Stomach smooth muscle (tissue), 2 donors: ENCODE measurements around the gene NEK10.

Experiments
- H3K27ac ChIP-seq: one replicate; pipeline ENCODE4 v1.7.0; 2013; ENCODE audit warnings: mild to moderate bottlenecking, low read length, inconsistent platforms
- H3K27me3 ChIP-seq, 2 donors: one replicate each; pipeline ENCODE4 v1.7.0; 2013; ENCODE audit warnings: low read length in 2 of 2; ENCODE audit not compliant: insufficient read depth in 2 of 2, control insufficient read depth in 1 of 2
- H3K36me3 ChIP-seq, 2 donors: one replicate each; pipeline ENCODE4 v1.7.0; 2013; ENCODE audit warnings: low read length in 2 of 2; ENCODE audit not compliant: control insufficient read depth in 2 of 2, insufficient read depth in 2 of 2
- H3K4me1 ChIP-seq: one replicate; pipeline ENCODE4 v1.7.0; 2013; ENCODE audit warnings: low read length; ENCODE audit not compliant: control insufficient read depth, insufficient read depth
- H3K4me3 ChIP-seq, 2 donors: one replicate each; pipeline ENCODE4 v1.7.0; 2013; ENCODE audit warnings: low read length in 2 of 2
- H3K9ac ChIP-seq, 2 donors: one replicate each; pipeline ENCODE4 v1.7.0; 2013; ENCODE audit warnings: low read length in 2 of 2, mild to moderate bottlenecking in 1 of 2
- H3K9me3 ChIP-seq, 2 donors: one replicate each; pipeline ENCODE4 v1.7.0; 2013; ENCODE audit warnings: low read length in 2 of 2; ENCODE audit not compliant: control insufficient read depth in 2 of 2
- donor health status: healthy.
- donor health status: Pancreatic carcinoma.

Gene NEK10

GRCh38 chr3:27285668-27286067 lies 83.5 kb downstream of the NEK10 start:
- Histone ChIP-seq H3K36me3 (no peaks in the 10 kb centered on the region), H3K27me3 (no peaks in the 10 kb centered on the region), H3K4me3 (no peak overlapping the region), H3K4me1 (no peaks in the 10 kb centered on the region), H3K9me3 (no peaks in the 10 kb centered on the region), H3K27ac (no peak overlapping the region), H3K9ac (no peak overlapping the region)

- no peak overlapping the region for H3K27ac ChIP-seq
- no peaks in the 10 kb centered on the region for H3K4me1 ChIP-seq
- H3K9me3 ChIP-seq: no peaks in the 10 kb centered on the region
- H3K27me3 ChIP-seq: no peaks in the 10 kb centered on the region
- H3K36me3 ChIP-seq: no peaks in the 10 kb centered on the region
- H3K4me3 ChIP-seq: no peak overlapping the region
- no peak overlapping the region for H3K9ac ChIP-seq
Observed at GRCh38 chr3:27281671-27282150, 87.5 kb downstream of the NEK10 start.

- no peaks in the 10 kb centered on the region for H3K9me3 ChIP-seq
- no peaks in the 10 kb centered on the region for H3K36me3 ChIP-seq
- no peaks in the 10 kb centered on the region for H3K4me1 ChIP-seq
- H3K27me3 ChIP-seq: no peaks in the 10 kb centered on the region
- H3K9ac ChIP-seq: no peak overlapping the region
- no peak overlapping the region for H3K4me3 ChIP-seq
- no peak overlapping the region for H3K27ac ChIP-seq
Observed at GRCh38 chr3:27279123-27279522, 90.1 kb downstream of the NEK10 start.

GRCh38 chr3:27278383-27279055 lies 90.7 kb downstream of the NEK10 start:
- Histone ChIP-seq H3K4me3 (no peak overlapping the region), H3K27me3 (no peaks in the 10 kb centered on the region), H3K27ac (no peak overlapping the region), H3K9me3 (no peaks in the 10 kb centered on the region), H3K4me1 (no peaks in the 10 kb centered on the region), H3K36me3 (no peaks in the 10 kb centered on the region), H3K9ac (no peak overlapping the region)

GRCh38 chr3:27275441-27275990 lies 93.7 kb downstream of the NEK10 start:
- Histone ChIP-seq H3K36me3 (no peaks in the 10 kb centered on the region), H3K27me3 (no peaks in the 10 kb centered on the region), H3K9ac (no peak overlapping the region), H3K9me3 (no peaks in the 10 kb centered on the region), H3K4me3 (no peak overlapping the region), H3K4me1 (no peaks in the 10 kb centered on the region), H3K27ac (no peak overlapping the region)

- Histone ChIP-seq H3K9ac (no peak overlapping the region), H3K4me3 (no peak overlapping the region), H3K27me3 (no peaks in the 10 kb centered on the region)
Observed at GRCh38 chr3:27271890-27272289, 97.3 kb downstream of the NEK10 start.

GRCh38 chr3:27254896-27255295 lies 114.3 kb downstream of the NEK10 start:
- no peaks in the 10 kb centered on the region for H3K4me1 ChIP-seq
- H3K4me3 ChIP-seq: no peak overlapping the region
- H3K9ac ChIP-seq: no peak overlapping the region
- H3K27me3 ChIP-seq: no peaks in the 10 kb centered on the region
- no peak overlapping the region for H3K27ac ChIP-seq
- no peaks in the 10 kb centered on the region for H3K36me3 ChIP-seq
- no peaks in the 10 kb centered on the region for H3K9me3 ChIP-seq

More at GRCh38 chr3:27271890-27272289, 97.3 kb downstream of the NEK10 start:
- Histone ChIP-seq H3K36me3 (no peaks in the 10 kb centered on the region), H3K4me1 (no peaks in the 10 kb centered on the region), H3K9me3 (no peaks in the 10 kb centered on the region), H3K27ac (no peak overlapping the region)

- Histone ChIP-seq H3K9ac (no peak overlapping the region), H3K27me3 (no peaks in the 10 kb centered on the region), H3K4me3 (no peak overlapping the region), H3K36me3 (no peaks in the 10 kb centered on the region), H3K4me1 (no peaks in the 10 kb centered on the region), H3K9me3 (no peaks in the 10 kb centered on the region), H3K27ac (no peak overlapping the region)
Observed at GRCh38 chr3:27253831-27254230, 115.4 kb downstream of the NEK10 start.

GRCh38 chr3:27253391-27253790 lies 115.8 kb downstream of the NEK10 start:
- H3K9ac ChIP-seq: no peak overlapping the region
- H3K27ac ChIP-seq: no peak overlapping the region
- H3K9me3 ChIP-seq: no peaks in the 10 kb centered on the region
- H3K4me1 ChIP-seq: no peaks in the 10 kb centered on the region
- H3K27me3 ChIP-seq: no peaks in the 10 kb centered on the region
- H3K36me3 ChIP-seq: no peaks in the 10 kb centered on the region
- no peak overlapping the region for H3K4me3 ChIP-seq

GRCh38 chr3:27252646-27253045 lies 116.5 kb downstream of the NEK10 start:
- Histone ChIP-seq H3K4me1 (no peaks in the 10 kb centered on the region), H3K27me3 (no peaks in the 10 kb centered on the region), H3K36me3 (no peaks in the 10 kb centered on the region), H3K4me3 (no peak overlapping the region), H3K9me3 (no peaks in the 10 kb centered on the region), H3K27ac (no peak overlapping the region), H3K9ac (no peak overlapping the region)

- no peak overlapping the region for H3K27ac ChIP-seq
Observed at GRCh38 chr3:27244374-27244773, 124.8 kb downstream of the NEK10 start.

More at GRCh38 chr3:27244374-27244773, 124.8 kb downstream of the NEK10 start:
- Histone ChIP-seq H3K36me3 (no peaks in the 10 kb centered on the region), H3K9me3 (no peaks in the 10 kb centered on the region), H3K4me3 (no peak overlapping the region), H3K4me1 (no peaks in the 10 kb centered on the region), H3K27me3 (no peaks in the 10 kb centered on the region), H3K9ac (no peak overlapping the region)
